H1 (cell line): Measurements from ENCODE around the gene SHPK. TPM values are rescaled to one million over a fixed set of nuclear protein-coding genes. Genes with fewer than 3 reads are reported as not detected.
"Not testable (repeated sequence)": the region's sequence is repeated elsewhere in the genome, so short reads cannot be mapped to it uniquely, and the experiment has no call there.

Source experiments
- CTCF ChIA-PET: fragments of 300-600 bp; sonication (Branson Sonifier 250); formaldehyde crosslinking; loops from one replicate; lab custom pipeline; 2021; ENCODE audit not compliant: partially characterized antibody; lab: Charles Lee
- POLR2A ChIA-PET: fragments of 300-600 bp; sonication (Branson Sonifier 250); formaldehyde crosslinking; loops from one replicate; lab custom pipeline; 2021; ENCODE audit warnings: inconsistent platforms; ENCODE audit not compliant: partially characterized antibody; lab: Charles Lee
- DNase-seq, 2 experiments: peaks; one replicate each; pipeline versions ENCODE4 v3.0.0 to v3.0.0-alpha.2; 2010 to 2022; ENCODE audit warnings: low spot score in 2 of 2, low read depth in 1 of 2, mixed read lengths in 1 of 2
- FAIRE-seq: peaks from 2 replicates; lab custom pipeline; 2011; peaks lifted over from hg19 to GRCh38; lab: Jason Lieb, UNC
- H2AFZ ChIP-seq: 2 replicates; pipeline ENCODE4 v1.8.1; 2012; ENCODE audit warnings: low read length, inconsistent platforms
- H2AK5ac ChIP-seq: 2 replicates; pipeline ENCODE4 v1.6.1; 2013; ENCODE audit warnings: low read depth, low read length
- H2BK120ac ChIP-seq: replicated peaks from 2 replicates; pipeline ENCODE3; 2013; ENCODE audit warnings: low read depth, low read length, inconsistent platforms
- H2BK12ac ChIP-seq: 2 replicates; pipeline ENCODE4 v1.6.1; 2013; ENCODE audit warnings: low read depth, low read length
- H2BK15ac ChIP-seq: 2 replicates; pipeline ENCODE4 v1.6.1; 2013; ENCODE audit warnings: low read length
- H2BK20ac ChIP-seq: 2 replicates; pipeline ENCODE4 v1.6.1; 2013; ENCODE audit warnings: low read length
- H2BK5ac ChIP-seq: 2 replicates; pipeline ENCODE4 v1.6.1; 2013; ENCODE audit warnings: low read depth, low read length
- H3K14ac ChIP-seq: 2 replicates; pipeline ENCODE4 v1.6.1; 2013; ENCODE audit warnings: inconsistent platforms; ENCODE audit not compliant: insufficient read length
- H3K18ac ChIP-seq: 2 replicates; pipeline ENCODE4 v1.6.1; 2013; ENCODE audit warnings: low read length; ENCODE audit errors: extremely low read depth
- H3K23ac ChIP-seq: 2 replicates; pipeline ENCODE4 v1.6.1; 2013; ENCODE audit warnings: inconsistent platforms; ENCODE audit not compliant: insufficient read length
- H3K23me2 ChIP-seq: 2 replicates; pipeline ENCODE4 v1.6.1; 2013; ENCODE audit warnings: low read depth, low read length
- H3K27ac ChIP-seq: 2 replicates; pipeline ENCODE4 v1.6.1; 2011; ENCODE audit warnings: low read depth, low read length, inconsistent platforms
- H3K27me3 ChIP-seq, 4 experiments: replicated peaks in 1 of 4; 1 replicate in 1 of 4; 2 replicates in 3 of 4; pipeline versions ENCODE4 v1.6.1 to v1.8.1; 2011 to 2013; ENCODE audit warnings: low read length in 3 of 4, mild to moderate bottlenecking in 3 of 4, inconsistent platforms in 2 of 4, mixed read lengths in 2 of 4, moderate library complexity in 1 of 4; ENCODE audit not compliant: control insufficient read depth in 3 of 4, insufficient read depth in 3 of 4; ENCODE audit errors: extremely low read depth in 1 of 4
- H3K36me3 ChIP-seq, 4 experiments: 2 replicates each; pipeline versions ENCODE4 v1.6.1 to v1.8.1; 2011 to 2013; ENCODE audit warnings: mild to moderate bottlenecking in 4 of 4, low read length in 3 of 4, moderate library complexity in 2 of 4, control low read depth in 1 of 4, inconsistent platforms in 1 of 4; ENCODE audit not compliant: insufficient read depth in 4 of 4, control insufficient read depth in 2 of 4
- H3K4ac ChIP-seq: replicated peaks from 2 replicates; pipeline ENCODE3; 2013; ENCODE audit warnings: low read length, low read depth, mixed read lengths, inconsistent platforms; ENCODE audit not compliant: insufficient read length
- H3K4me1 ChIP-seq, 4 experiments: replicated peaks in 1 of 4; 1 replicate in 1 of 4; 2 replicates in 3 of 4; pipeline versions ENCODE4 v1.6.1 to v1.8.1; 2011 to 2013; ENCODE audit warnings: low read length in 3 of 4, inconsistent platforms in 2 of 4, mixed read lengths in 1 of 4; ENCODE audit not compliant: insufficient read depth in 4 of 4, control insufficient read depth in 3 of 4
- H3K4me2 ChIP-seq, 2 experiments: 2 replicates each; pipeline versions ENCODE4 v1.6.1 to v1.8.1; 2011 to 2013; ENCODE audit warnings: low read depth in 2 of 2, low read length in 2 of 2, control low read depth in 1 of 2, inconsistent platforms in 1 of 2, mild to moderate bottlenecking in 1 of 2; ENCODE audit not compliant: insufficient read depth in 1 of 2
- H3K4me3 ChIP-seq, 4 experiments: fragments of 200-600, 300-600 bp in 1 of 4; sonication (generic), shearing (Covaris generic), sonication (Bioruptor Twin) in 1 of 4; 2 replicates each; pipeline versions ENCODE4 v1.5.1 to v1.8.1; 2011 to 2016; ENCODE audit warnings: low read length in 4 of 4, low read depth in 3 of 4, control low read depth in 2 of 4, inconsistent platforms in 2 of 4, mild to moderate bottlenecking in 2 of 4, mixed read lengths in 1 of 4, moderate library complexity in 1 of 4; ENCODE audit not compliant: insufficient read depth in 2 of 4; ENCODE audit errors: extremely low read depth in 1 of 4
- H3K56ac ChIP-seq: replicated peaks from 2 replicates; pipeline ENCODE3; 2013; ENCODE audit warnings: low read depth, mild to moderate bottlenecking, mixed read lengths, low read length, inconsistent platforms; ENCODE audit not compliant: insufficient read length
- H3K79me1 ChIP-seq: 2 replicates; pipeline ENCODE4 v1.6.1; 2013; ENCODE audit warnings: low read depth, low read length, control low read depth
- H3K79me2 ChIP-seq, 2 experiments: 2 replicates each; pipeline versions ENCODE4 v1.6.1 to v1.8.1; 2012 to 2013; ENCODE audit warnings: low read length in 2 of 2, mild to moderate bottlenecking in 2 of 2, inconsistent platforms in 1 of 2; ENCODE audit not compliant: insufficient read depth in 2 of 2, control insufficient read depth in 1 of 2
- H3K9ac ChIP-seq, 4 experiments: replicated peaks in 1 of 4; 1 replicate in 1 of 4; 2 replicates in 3 of 4; pipeline versions ENCODE4 v1.6.1 to v1.8.1; 2011 to 2013; ENCODE audit warnings: low read depth in 3 of 4, low read length in 3 of 4, control low read depth in 2 of 4, mild to moderate bottlenecking in 2 of 4, moderate library complexity in 2 of 4, inconsistent platforms in 1 of 4; ENCODE audit errors: extremely low read depth in 1 of 4
- H3K9me3 ChIP-seq, 2 experiments: 2 replicates each; pipeline versions ENCODE4 v1.6.1 to v1.8.1; 2012 to 2013; ENCODE audit warnings: mild to moderate bottlenecking in 2 of 2, moderate library complexity in 2 of 2, control low read depth in 1 of 2, inconsistent platforms in 1 of 2, low read depth in 1 of 2, low read length in 1 of 2, mixed read lengths in 1 of 2; ENCODE audit not compliant: insufficient read depth in 2 of 2
- H4K20me1 ChIP-seq, 2 experiments: replicated peaks in 1 of 2; 2 replicates each; pipeline versions ENCODE3 to v1.8.1; 2011 to 2013; ENCODE audit warnings: inconsistent platforms in 2 of 2, low read length in 2 of 2, mild to moderate bottlenecking in 1 of 2; ENCODE audit not compliant: insufficient read depth in 2 of 2, control insufficient read depth in 1 of 2
- H4K5ac ChIP-seq: 2 replicates; pipeline ENCODE4 v1.6.1; 2013; ENCODE audit warnings: low read length, low read depth, mixed read lengths, inconsistent platforms; ENCODE audit not compliant: insufficient read length
- H4K8ac ChIP-seq: 2 replicates; pipeline ENCODE4 v1.8.0; 2013; ENCODE audit warnings: mild to moderate bottlenecking, moderate library complexity, low read length, inconsistent platforms; ENCODE audit not compliant: insufficient read depth; ENCODE audit errors: extremely low read depth
- H4K91ac ChIP-seq: replicated peaks from 2 replicates; pipeline ENCODE3; 2013; ENCODE audit warnings: low read length, mixed read lengths, inconsistent platforms; ENCODE audit not compliant: insufficient read length
- WGBS, 2 experiments: shearing (Covaris generic) in 1 of 2; methylation state at CpG; one replicate each; pipeline versions ENCODE4 v1.1.6 to v1.1.7; 2013 to 2015; ENCODE audit warnings: low lambda C conversion rate in 2 of 2, mixed read lengths in 2 of 2, inconsistent platforms in 1 of 2, low coverage in 1 of 2, missing lambda C conversion rate in 1 of 2; ENCODE audit not compliant: insufficient replicate concordance in 2 of 2, insufficient coverage in 1 of 2, insufficient read length in 1 of 2; ENCODE audit errors: extremely low coverage in 1 of 2, missing lambda C conversion rate in 1 of 2; 5-methylcytosine and 5-hydroxymethylcytosine counted together
- polyA plus RNA-seq, 7 experiments: library from polyadenylated mRNA; depleted of rRNA in 3 of 7; stranded (reverse) in 5 of 7; unstranded in 2 of 7; fragments of >200 nt in 5 of 7; fragments of 200-250 nt in 2 of 7; gene quantifications; 1 replicate in 5 of 7; 2 replicates in 1 of 7; 4 replicates in 1 of 7; pipeline versions ENCODE4 v1.2.1 to v1.2.3, GENCODE V29; 2011 to 2013; ENCODE audit warnings: missing spikeins in 2 of 7, mixed read lengths in 2 of 7
- total RNA-seq: library from RNA; stranded (reverse); fragmentation: NEBNext Ultra II Directional; extraction: Animal tissue kit (Norgen Biotek cat#: 25700); gene quantifications from 2 replicates; pipeline ENCODE4 v1.2.1, GENCODE V29; 2021

Gene SHPK
- total and polyA plus RNA-seq, 2 of the 8 experiments (the other 6 are each of a cell fraction or from before 2014, with no cell fraction given), result 28.6 to 36.7 TPM

- H2BK120ac ChIP-seq, H4K20me1 ChIP-seq, H4K8ac ChIP-seq, H3K27ac ChIP-seq, H3K36me3 ChIP-seq, H3K23me2 ChIP-seq, POLR2A ChIA-PET, H2BK12ac ChIP-seq, H3K4me1 ChIP-seq, H3K79me1 ChIP-seq, H4K5ac ChIP-seq, H2BK5ac ChIP-seq, DNase-seq, H3K18ac ChIP-seq, H3K27me3 ChIP-seq, H3K56ac ChIP-seq, H3K79me2 ChIP-seq, H3K4me2 ChIP-seq, CTCF ChIA-PET, H2BK15ac ChIP-seq, H3K9ac ChIP-seq, H3K4ac ChIP-seq, H3K23ac ChIP-seq, FAIRE-seq, H3K9me3 ChIP-seq, H4K91ac ChIP-seq, H3K4me3 ChIP-seq, H2AFZ ChIP-seq, H3K14ac ChIP-seq, H2BK20ac ChIP-seq, H2AK5ac ChIP-seq: not testable (repeated sequence)
- WGBS, 2 experiments, result 96% methylated on average over 12 of the region's 28 CpGs; no CpG with 5 or more reads in 1 of the 2 experiments
Observed at GRCh38 chr17:3564241-3564640, 71.8 kb downstream of the SHPK start.
